C4-2B (cell line): ENCODE results near the gene PRMT3.

ENCODE experiments used
- H3K27ac ChIP-seq: fragments of 450-650 bp; 2 replicates; pipeline ENCODE4 v1.5.1; 2017
- CTCF ChIP-seq: fragments of 450-650 bp; conservative IDR thresholded peaks from 2 replicates; pipeline ENCODE4 v1.5.1; 2017; ENCODE audit warnings: mild to moderate bottlenecking
- ZFX ChIP-seq: fragments of 450-650 bp; IDR thresholded peaks from 2 replicates; pipeline ENCODE4 v1.6.1; 2017

Gene PRMT3

GRCh38 chr11:20367313-20367948 lies 20.1 kb upstream of the PRMT3 start:
- no peak overlapping the region for H3K27ac ChIP-seq
- TF ChIP-seq ZFX, result no peak
- no peak for TF ChIP-seq CTCF

GRCh38 chr11:20368438-20368837 lies 19.1 kb upstream of the PRMT3 start:
- TF ChIP-seq ZFX (no peak), CTCF (no peak)

GRCh38 chr11:20369826-20370225 lies 17.7 kb upstream of the PRMT3 start:
- TF ChIP-seq CTCF (no peak), ZFX (no peak)
- no peak overlapping the region for H3K27ac ChIP-seq

More at GRCh38 chr11:20368438-20368837, 19.1 kb upstream of the PRMT3 start:
- no peak overlapping the region for H3K27ac ChIP-seq

GRCh38 chr11:20372081-20372626 lies 15.4 kb upstream of the PRMT3 start:
- TF ChIP-seq CTCF (no peak), ZFX (no peak)

GRCh38 chr11:20373147-20373546 lies 14.4 kb upstream of the PRMT3 start:
- no peak overlapping the region for H3K27ac ChIP-seq
- TF ChIP-seq ZFX, result no peak
- TF ChIP-seq CTCF, result no peak

More at GRCh38 chr11:20372081-20372626, 15.4 kb upstream of the PRMT3 start:
- H3K27ac ChIP-seq, result no peak overlapping the region

GRCh38 chr11:20373568-20374209 lies 13.8 kb upstream of the PRMT3 start:
- no peak overlapping the region for H3K27ac ChIP-seq
- TF ChIP-seq CTCF, result no peak
- no peak for TF ChIP-seq ZFX

GRCh38 chr11:20374741-20375300 lies 12.7 kb upstream of the PRMT3 start:
- no peak overlapping the region for H3K27ac ChIP-seq
- TF ChIP-seq ZFX, result no peak
- TF ChIP-seq CTCF, result no peak
